HEK293T (cell line): Measurements from ENCODE around the gene SIT1.

Experiments used
- CTCF ChIA-PET: fragments of 350-600 bp; formaldehyde crosslinking; extraction: SDS; loops from one replicate; lab custom pipeline; 2021; ENCODE audit warnings: antibody characterized with exemption, inconsistent platforms; lab: Yijun Ruan, JAX
- POLR2A ChIA-PET: fragments of 350-600 bp; formaldehyde crosslinking; extraction: SDS; loops from one replicate; lab custom pipeline; 2020; ENCODE audit warnings: antibody characterized with exemption, inconsistent platforms; lab: Yijun Ruan, JAX
- DNase-seq: peaks from one replicate; pipeline ENCODE4 v3.0.0; 2012; ENCODE audit warnings: mixed read lengths; ENCODE audit errors: extremely low spot score
- ARNT ChIP-seq: fragments of 450-650 bp; IDR thresholded peaks from 2 replicates; pipeline ENCODE4 v1.6.1; 2017; ENCODE audit warnings: mild to moderate bottlenecking
- BHLHE40 ChIP-seq: fragments of 450-650 bp; IDR thresholded peaks from 2 replicates; pipeline ENCODE4 v1.6.1; 2016; ENCODE audit warnings: mild to moderate bottlenecking, moderate library complexity, borderline replicate concordance
- CTBP1 ChIP-seq: fragments of 450-650 bp; IDR thresholded peaks from 2 replicates; pipeline ENCODE4 v1.6.1; 2016; ENCODE audit warnings: borderline replicate concordance
- ELF4 ChIP-seq: fragments of 450-650 bp; IDR thresholded peaks from 2 replicates; pipeline ENCODE4 v1.6.1; 2017; ENCODE audit warnings: antibody characterized with exemption
- FOXA1 ChIP-seq: fragments of 450-650 bp; IDR thresholded peaks from 2 replicates; pipeline ENCODE4 v1.6.1; 2016; ENCODE audit warnings: mild to moderate bottlenecking
- FOXK2 ChIP-seq: fragments of 450-650 bp; IDR thresholded peaks from 2 replicates; pipeline ENCODE4 v1.6.1; 2016; ENCODE audit warnings: mild to moderate bottlenecking
- FOXM1 ChIP-seq: fragments of 450-650 bp; IDR thresholded peaks from 2 replicates; pipeline ENCODE4 v1.6.1; 2017; ENCODE audit warnings: mild to moderate bottlenecking, borderline replicate concordance
- HDGF ChIP-seq: fragments of 450-650 bp; IDR thresholded peaks from 2 replicates; pipeline ENCODE4 v1.6.1; 2017; ENCODE audit warnings: antibody characterized with exemption, borderline replicate concordance
- L3MBTL2 ChIP-seq: fragments of 450-650 bp; conservative IDR thresholded peaks from 2 replicates; pipeline ENCODE4 v1.6.1; 2016; ENCODE audit warnings: mild to moderate bottlenecking
- LEF1 ChIP-seq: fragments of 450-650 bp; IDR thresholded peaks from 2 replicates; pipeline ENCODE4 v1.6.1; 2017; ENCODE audit warnings: mild to moderate bottlenecking, borderline replicate concordance
- NFRKB ChIP-seq: fragments of 450-650 bp; IDR thresholded peaks from 2 replicates; pipeline ENCODE4 v1.6.1; 2016; ENCODE audit warnings: mild to moderate bottlenecking, moderate library complexity
- SP1 ChIP-seq: fragments of 450-650 bp; IDR thresholded peaks from 2 replicates; pipeline ENCODE4 v1.6.1; 2017
- SUZ12 ChIP-seq: fragments of 450-650 bp; IDR thresholded peaks from 2 replicates; pipeline ENCODE4 v1.6.1; 2016; ENCODE audit warnings: mild to moderate bottlenecking
- TARDBP ChIP-seq: fragments of 450-650 bp; IDR thresholded peaks from 2 replicates; pipeline ENCODE4 v1.6.1; 2016
- ZNF384 ChIP-seq: fragments of 450-650 bp; IDR thresholded peaks from 2 replicates; pipeline ENCODE4 v1.6.1; 2016
- TF ChIP-seq, protein P1 (sequence below): fragments of 450-650 bp; IDR thresholded peaks from 2 replicates; pipeline ENCODE4 v1.6.1; 2016

SIT1 gene

DNA sequence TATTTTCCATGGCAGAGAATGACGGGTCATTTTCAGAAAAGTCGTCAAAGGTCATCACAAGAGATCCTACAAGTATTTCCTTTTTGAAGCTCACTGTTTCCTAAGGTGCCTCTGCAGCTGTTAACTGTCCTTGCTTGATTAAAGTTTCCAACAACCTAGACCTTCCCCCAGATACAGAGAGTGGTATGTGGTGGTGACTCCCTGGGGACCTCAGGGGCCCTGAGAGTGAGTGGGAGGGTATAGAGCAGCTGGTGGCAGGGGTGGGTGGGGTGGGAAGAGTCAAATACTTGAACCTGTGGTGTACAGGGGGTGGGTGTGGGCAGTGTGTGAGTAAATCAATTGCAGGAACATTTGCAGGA, 31.0 kb downstream of the SIT1 start:
- TF ChIP-seq SUZ12 (no peak), FOXK2 (no peak), ELF4 (no peak), ZNF384 (no peak), LEF1 (no peak), HDGF (no peak), L3MBTL2 (no peak), FOXM1 (no peak), FOXA1 (no peak), ARNT (no peak), BHLHE40 (no peak), TARDBP (no peak), SP1 (no peak), CTBP1 (no peak)
- TF ChIP-seq, protein P1, sequence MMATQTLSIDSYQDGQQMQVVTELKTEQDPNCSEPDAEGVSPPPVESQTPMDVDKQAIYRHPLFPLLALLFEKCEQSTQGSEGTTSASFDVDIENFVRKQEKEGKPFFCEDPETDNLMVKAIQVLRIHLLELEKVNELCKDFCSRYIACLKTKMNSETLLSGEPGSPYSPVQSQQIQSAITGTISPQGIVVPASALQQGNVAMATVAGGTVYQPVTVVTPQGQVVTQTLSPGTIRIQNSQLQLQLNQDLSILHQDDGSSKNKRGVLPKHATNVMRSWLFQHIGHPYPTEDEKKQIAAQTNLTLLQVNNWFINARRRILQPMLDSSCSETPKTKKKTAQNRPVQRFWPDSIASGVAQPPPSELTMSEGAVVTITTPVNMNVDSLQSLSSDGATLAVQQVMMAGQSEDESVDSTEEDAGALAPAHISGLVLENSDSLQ = no peak
- POLR2A ChIA-PET = interaction anchor here (0.7 kb wide), 1 partner anchor 8 kb away, joined by 3 read pairs; no protein-coding TSS in a partner anchor
- DNase-seq = no peak
- CTCF ChIA-PET = no interaction called here

DNA sequence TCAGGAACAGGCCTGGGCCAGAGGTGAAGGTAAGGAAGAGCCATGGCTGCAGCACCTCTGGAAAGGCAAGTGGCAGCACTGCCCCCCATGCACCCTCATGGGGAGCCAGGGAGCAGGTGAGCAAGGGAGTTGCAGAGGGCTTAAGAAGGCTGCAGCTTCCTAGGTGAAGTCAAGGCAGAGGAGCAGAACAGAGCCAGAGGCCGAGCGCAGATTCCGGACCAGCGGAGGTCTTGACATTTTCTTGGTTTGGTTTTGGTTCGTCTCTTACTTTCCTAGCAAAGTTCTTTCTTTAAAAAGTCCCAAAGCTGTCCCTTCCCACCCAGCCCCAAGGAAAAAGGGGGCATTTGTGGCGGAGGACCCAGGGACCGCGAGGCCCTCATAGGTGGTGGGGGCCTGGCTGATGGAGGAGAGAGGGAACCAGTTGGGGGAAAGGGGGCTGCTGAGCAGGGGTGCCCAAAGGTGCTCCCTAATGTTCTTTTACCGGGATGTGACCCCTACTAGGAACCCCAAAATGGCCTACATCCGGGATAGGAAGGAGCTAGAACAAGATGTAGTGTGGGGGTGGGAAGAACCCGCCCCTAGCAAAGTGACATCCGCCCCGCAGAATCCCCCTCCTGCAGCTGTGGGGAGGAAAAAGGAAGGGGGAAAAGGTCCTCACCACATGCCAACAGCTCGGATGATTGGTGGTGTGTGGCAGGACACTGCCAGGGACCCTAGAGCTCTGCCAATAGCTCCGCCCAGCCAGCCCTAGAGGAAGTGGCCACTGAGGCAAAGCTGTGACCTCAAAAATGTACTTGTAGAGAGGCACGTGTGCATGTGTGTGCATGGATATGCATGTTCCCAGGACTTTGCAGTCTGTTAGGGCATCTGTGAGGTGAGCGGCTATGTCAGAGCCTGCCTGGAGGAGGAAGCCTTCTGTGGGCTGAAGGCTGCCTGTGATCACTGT, 31.6 kb downstream of the SIT1 start:
- TF ChIP-seq ARNT (no peak), TARDBP (no peak), ELF4 (no peak), SUZ12 (no peak), SP1 (no peak), ZNF384 (no peak), HDGF (no peak), NFRKB (no peak), BHLHE40 (no peak), CTBP1 (no peak), LEF1 (no peak), FOXK2 (no peak), L3MBTL2 (no peak), FOXM1 (no peak), FOXA1 (no peak)
- TF ChIP-seq, protein P1 = no peak
- POLR2A ChIA-PET = interaction anchor here (0.7 kb wide), 1 partner anchor 8 kb away, joined by 3 read pairs; no protein-coding TSS in a partner anchor
- no peak for DNase-seq
- CTCF ChIA-PET = no interaction called here

DNA sequence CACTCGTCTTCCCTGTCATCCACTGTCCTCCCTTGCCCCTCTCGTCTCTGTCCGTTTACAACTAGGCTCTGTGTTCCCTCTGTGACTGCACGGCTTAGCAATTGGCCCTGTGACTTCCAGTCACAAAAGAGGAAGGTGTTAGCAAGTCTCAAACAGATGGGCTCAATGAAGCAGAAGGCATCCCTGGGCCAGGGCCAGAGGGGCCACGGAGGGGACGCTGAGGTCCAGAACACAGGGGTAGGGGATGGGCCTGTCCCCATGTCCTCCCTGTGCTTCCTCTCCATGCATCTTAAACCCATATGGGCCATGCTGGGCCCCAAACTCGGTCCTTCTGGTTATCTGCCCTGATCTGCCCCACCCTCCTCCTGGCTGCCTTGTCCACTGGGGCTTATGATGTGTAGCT, 32.4 kb downstream of the SIT1 start, which contains the start of gene CD72:
Gene CD72, minus strand, starts transcription at position 89 of the 403 bp plus-strand sequence. CDS start 110 bp downstream, outside the sequence.
- ChIA-PET CTCF (no interaction called here), POLR2A (no interaction called here)
- no peak for DNase-seq
- no peak for TF ChIP-seq L3MBTL2
- no peak for TF ChIP-seq NFRKB

DNA sequence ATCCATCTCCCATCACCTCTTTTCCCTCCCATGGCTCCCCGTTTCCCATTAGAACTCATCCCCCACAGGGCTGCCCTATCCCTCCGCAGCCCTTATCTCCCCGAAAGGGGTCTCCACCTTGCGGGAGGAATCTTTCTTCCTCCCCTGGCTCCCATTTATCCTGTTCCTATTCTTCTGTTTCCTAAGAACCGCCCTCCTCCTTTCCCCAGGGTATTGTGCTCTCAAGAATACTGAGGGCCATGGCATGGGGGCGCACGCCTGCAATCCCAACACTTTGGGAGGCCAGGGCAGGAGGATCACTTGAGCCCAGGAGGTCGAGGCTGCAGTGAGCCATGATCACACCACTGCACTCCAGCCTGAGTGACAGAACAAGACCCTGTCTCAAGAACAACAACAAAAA, 33.2 kb downstream of the SIT1 start:
- DNase-seq = no peak
- POLR2A ChIA-PET = no interaction called here
- CTCF ChIA-PET = no interaction called here
- no peak for TF ChIP-seq CTBP1
- no peak for TF ChIP-seq ZNF384
- TF ChIP-seq BHLHE40 = no peak
- no peak for TF ChIP-seq ARNT
- TF ChIP-seq ELF4 = no peak
- no peak for TF ChIP-seq TARDBP
- TF ChIP-seq SP1 = no peak
- TF ChIP-seq, protein P1 = no peak
- no peak for TF ChIP-seq HDGF
- no peak for TF ChIP-seq FOXK2
- TF ChIP-seq SUZ12 = no peak
- TF ChIP-seq LEF1 = no peak
- no peak for TF ChIP-seq FOXA1
- no peak for TF ChIP-seq NFRKB
- no peak for TF ChIP-seq FOXM1
- no peak for TF ChIP-seq L3MBTL2

DNA sequence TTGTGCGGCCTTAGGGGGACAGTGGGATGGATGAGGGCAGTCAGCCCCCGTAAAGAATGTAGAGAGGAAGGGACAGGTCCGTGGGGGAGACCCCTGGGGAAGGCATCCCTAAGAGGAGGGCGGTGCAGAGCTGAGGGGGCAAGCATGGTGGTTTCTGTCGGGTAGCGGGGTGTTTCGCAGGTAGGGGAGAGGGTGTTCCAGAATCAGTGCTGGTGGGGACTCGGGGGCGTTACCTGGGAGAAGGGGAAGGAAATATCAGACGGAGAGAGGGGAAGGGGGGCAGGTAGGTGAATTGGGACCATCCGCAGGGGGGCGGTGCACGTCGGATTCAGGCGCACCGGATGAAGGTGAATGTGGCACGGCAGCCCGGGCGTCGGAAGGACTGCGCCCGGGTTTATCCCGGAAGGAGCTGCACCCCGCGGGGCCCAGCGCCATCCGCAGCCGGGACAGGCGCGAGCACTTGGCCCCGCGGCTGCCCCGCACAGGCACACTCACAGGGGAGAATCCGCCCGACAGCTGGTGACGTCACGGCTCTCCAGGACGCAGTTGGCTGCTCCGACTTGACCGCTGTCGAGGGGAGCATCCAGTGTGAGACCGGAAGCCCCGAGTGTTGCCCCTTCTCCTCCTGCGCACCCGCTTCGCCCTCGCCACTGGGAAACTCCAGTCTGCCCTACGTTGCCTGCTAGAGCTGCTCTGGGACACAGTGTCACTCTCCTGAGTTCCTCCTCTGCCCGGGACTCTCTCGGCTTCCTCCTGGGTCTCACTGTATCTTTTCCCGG, 33.9 kb downstream of the SIT1 start:
- POLR2A ChIA-PET = no interaction called here
- CTCF ChIA-PET = no interaction called here
- TF ChIP-seq L3MBTL2 (no peak), BHLHE40 (no peak), CTBP1 (no peak), ZNF384 (no peak), ELF4 (no peak), SUZ12 (no peak), FOXK2 (no peak), TARDBP (no peak)
- no peak for DNase-seq
